Adrenal gland (tissue), 19 donors: ENCODE data around the gene MYPN. TPM values are rescaled to one million over a fixed set of nuclear protein-coding genes. Genes with fewer than 3 reads are reported as not detected.

Source experiments
- DNase-seq, 7 donors: peaks; one replicate each; pipeline ENCODE4 v3.0.0-alpha.2; 2019 to 2020
- H3K27ac ChIP-seq, 5 donors: fragments of 200-600 bp; sonication (generic) in 4 of 5; 1 replicate in 3 of 5; 2 replicates in 2 of 5; pipeline versions ENCODE4 v1.5.1 to v1.8.0; 2016 to 2020; ENCODE audit warnings: mild to moderate bottlenecking in 1 of 5
- H3K27me3 ChIP-seq: fragments of 200-600 bp; 2 replicates; pipeline ENCODE4 v1.8.0; 2021
- H3K36me3 ChIP-seq, 2 donors: fragments of 200-600 bp; replicated peaks in 1 of 2; 1 replicate in 1 of 2; 2 replicates in 1 of 2; pipeline versions ENCODE4 v1.5.1 to v1.8.0; 2018 to 2022
- H3K4me1 ChIP-seq, 2 donors: fragments of 200-600 bp; replicated peaks in 1 of 2; 1 replicate in 1 of 2; 2 replicates in 1 of 2; pipeline versions ENCODE4 v1.5.1 to v1.8.0; 2018 to 2021
- H3K4me3 ChIP-seq, 4 donors: fragments of 200-600 bp; sonication (generic) in 3 of 4; one replicate each; pipeline ENCODE4 v1.5.1; 2016 to 2018
- H3K9me3 ChIP-seq, 3 donors: fragments of 200-600 bp; sonication (generic) in 1 of 3; replicated peaks in 1 of 3; 1 replicate in 2 of 3; 2 replicates in 1 of 3; pipeline versions ENCODE4 v1.5.1 to v1.8.0; 2016 to 2021
- POLR2A ChIP-seq, 2 donors: fragments of 450-650 bp; IDR thresholded peaks; one replicate each; pipeline ENCODE4 v1.6.1; 2017; ENCODE audit warnings: antibody characterized with exemption in 2 of 2, mild to moderate bottlenecking in 2 of 2, moderate library complexity in 1 of 2
- WGBS, 4 donors: extraction: QIAGEN DNeasy Blood & Tissue Kit in 2 of 4; methylation state at CpG; one replicate each; pipeline versions ENCODE4 v1.1.5 to v1.1.7; 2013 to 2017; 5-methylcytosine and 5-hydroxymethylcytosine counted together
- intact Hi-C, 2 donors: fragments of 100-400 bp; cut with DNase I; formaldehyde crosslinking; loops; one replicate each; pipeline versions ENCODE4 v1.14.1 to v1.15.0; 2022 to 2023
- long read RNA-seq, 10 donors: library from polyadenylated mRNA in 3 of 10; unstranded in 2 of 10; stranded (forward) in 1 of 10; transcript quantifications; one replicate each; pipeline ENCODE4 v2.0.0 and lab custom pipeline, GENCODE V29; 2021 to 2026
- polyA plus RNA-seq, 3 donors: library from polyadenylated mRNA; stranded (reverse); fragments of 200-250 nt in 2 of 3; fragments of 350-450 nt in 1 of 3; fragmentation: Illumina TruSeq in 1 of 3; extraction: RNeasy Lipid Tissue Mini Kit (QIAGEN cat#74804) in 1 of 3; gene quantifications; one replicate each; pipeline ENCODE4 v1.2.3, GENCODE V29; 2013 to 2014
- total RNA-seq, 9 donors: library from RNA; depleted of rRNA in 4 of 9; stranded (reverse); fragments of >200 nt in 4 of 9; fragments of 120-200 nt in 1 of 9; fragmentation: NEBNext Ultra II Directional in 1 of 9; extraction: Animal tissue kit (Norgen Biotek cat#: 25700) in 1 of 9; gene quantifications; one replicate each; pipeline versions ENCODE4 v1.1.0 to v1.2.4, GENCODE V29; 2013 to 2023
- TF ChIP-seq, protein P1 (sequence below), 6 experiments: fragments of 450-650 bp in 4 of 6; fragments of 200-600 bp in 2 of 6; sonication (generic) in 1 of 6; IDR thresholded peaks; 1 replicate in 5 of 6; 2 replicates in 1 of 6; pipeline versions ENCODE4 v1.5.1 to v1.8.0; 2016 to 2021; ENCODE audit warnings: antibody characterized with exemption in 6 of 6, mild to moderate bottlenecking in 2 of 6, moderate library complexity in 1 of 6
- donor health status: healthy with polysubstance abuse.
- donor health status: Bipolar disorder and iron deficiency.
- donor health status: DM: yes; HTN: yes; CAD: no.
- donor health status: DM: no; HTN: no; CAD: no.
- donor health status: DM: no; HTN: no; CAD: no.
- donor health status: DM: yes; HTN: yes; CAD: no.

Gene MYPN, protein sequence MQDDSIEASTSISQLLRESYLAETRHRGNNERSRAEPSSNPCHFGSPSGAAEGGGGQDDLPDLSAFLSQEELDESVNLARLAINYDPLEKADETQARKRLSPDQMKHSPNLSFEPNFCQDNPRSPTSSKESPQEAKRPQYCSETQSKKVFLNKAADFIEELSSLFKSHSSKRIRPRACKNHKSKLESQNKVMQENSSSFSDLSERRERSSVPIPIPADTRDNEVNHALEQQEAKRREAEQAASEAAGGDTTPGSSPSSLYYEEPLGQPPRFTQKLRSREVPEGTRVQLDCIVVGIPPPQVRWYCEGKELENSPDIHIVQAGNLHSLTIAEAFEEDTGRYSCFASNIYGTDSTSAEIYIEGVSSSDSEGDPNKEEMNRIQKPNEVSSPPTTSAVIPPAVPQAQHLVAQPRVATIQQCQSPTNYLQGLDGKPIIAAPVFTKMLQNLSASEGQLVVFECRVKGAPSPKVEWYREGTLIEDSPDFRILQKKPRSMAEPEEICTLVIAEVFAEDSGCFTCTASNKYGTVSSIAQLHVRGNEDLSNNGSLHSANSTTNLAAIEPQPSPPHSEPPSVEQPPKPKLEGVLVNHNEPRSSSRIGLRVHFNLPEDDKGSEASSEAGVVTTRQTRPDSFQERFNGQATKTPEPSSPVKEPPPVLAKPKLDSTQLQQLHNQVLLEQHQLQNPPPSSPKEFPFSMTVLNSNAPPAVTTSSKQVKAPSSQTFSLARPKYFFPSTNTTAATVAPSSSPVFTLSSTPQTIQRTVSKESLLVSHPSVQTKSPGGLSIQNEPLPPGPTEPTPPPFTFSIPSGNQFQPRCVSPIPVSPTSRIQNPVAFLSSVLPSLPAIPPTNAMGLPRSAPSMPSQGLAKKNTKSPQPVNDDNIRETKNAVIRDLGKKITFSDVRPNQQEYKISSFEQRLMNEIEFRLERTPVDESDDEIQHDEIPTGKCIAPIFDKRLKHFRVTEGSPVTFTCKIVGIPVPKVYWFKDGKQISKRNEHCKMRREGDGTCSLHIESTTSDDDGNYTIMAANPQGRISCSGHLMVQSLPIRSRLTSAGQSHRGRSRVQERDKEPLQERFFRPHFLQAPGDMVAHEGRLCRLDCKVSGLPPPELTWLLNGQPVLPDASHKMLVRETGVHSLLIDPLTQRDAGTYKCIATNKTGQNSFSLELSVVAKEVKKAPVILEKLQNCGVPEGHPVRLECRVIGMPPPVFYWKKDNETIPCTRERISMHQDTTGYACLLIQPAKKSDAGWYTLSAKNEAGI (N-terminal part only)
- 1 to 10 TPM in 1 of 9 donors, under 1 TPM in 6, not detected in 2; 0.10 to 1.9 (median 0.29) TPM for total RNA-seq
- under 1 TPM; 0.24 to 0.79 (median 0.34) TPM for polyA plus RNA-seq
- long read RNA-seq, donor 1, result 0 reads
- long read RNA-seq, donor 2, result 0 reads
- long read RNA-seq, donor 3, result 0 reads
- long read RNA-seq, donor 4, partial matches to known transcripts, result 0 of 1 reads
- long read RNA-seq, donor 4, other reads (novel, unspliced or antisense), result 1 of 1 reads
- long read RNA-seq, donor 5, result 0 reads
- long read RNA-seq, donor 6, result 0 reads
- long read RNA-seq, donor 7, result 0 reads
- long read RNA-seq, donor 8, result 0 reads
- long read RNA-seq, donor 9, result 0 reads
- long read RNA-seq, donor 10, result 0 reads

DNA sequence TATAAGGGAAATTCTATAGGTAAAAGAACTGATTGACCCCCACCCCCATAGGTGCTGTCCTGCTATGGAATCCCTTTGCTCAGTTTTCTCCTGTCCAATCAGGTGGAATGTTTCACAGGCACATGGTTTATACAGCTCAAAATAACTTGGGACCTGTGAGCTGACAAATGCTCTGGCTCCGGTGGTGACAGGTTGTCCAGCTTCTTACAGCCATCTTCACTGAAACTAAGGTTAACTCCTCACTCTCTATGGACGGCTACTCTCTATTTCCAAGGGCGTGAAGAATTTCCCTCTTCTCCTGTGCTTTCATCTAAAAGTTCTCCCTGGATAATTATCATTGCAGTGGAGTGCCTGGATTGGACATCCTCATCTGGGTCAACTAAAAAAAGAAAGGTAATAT, at the start of gene MYPN:
Gene MYPN, plus strand, starts transcription at position 158 of the 400 bp plus-strand sequence. CDS start 11,951 bp downstream, outside the sequence.
- TF ChIP-seq, protein P1, sequence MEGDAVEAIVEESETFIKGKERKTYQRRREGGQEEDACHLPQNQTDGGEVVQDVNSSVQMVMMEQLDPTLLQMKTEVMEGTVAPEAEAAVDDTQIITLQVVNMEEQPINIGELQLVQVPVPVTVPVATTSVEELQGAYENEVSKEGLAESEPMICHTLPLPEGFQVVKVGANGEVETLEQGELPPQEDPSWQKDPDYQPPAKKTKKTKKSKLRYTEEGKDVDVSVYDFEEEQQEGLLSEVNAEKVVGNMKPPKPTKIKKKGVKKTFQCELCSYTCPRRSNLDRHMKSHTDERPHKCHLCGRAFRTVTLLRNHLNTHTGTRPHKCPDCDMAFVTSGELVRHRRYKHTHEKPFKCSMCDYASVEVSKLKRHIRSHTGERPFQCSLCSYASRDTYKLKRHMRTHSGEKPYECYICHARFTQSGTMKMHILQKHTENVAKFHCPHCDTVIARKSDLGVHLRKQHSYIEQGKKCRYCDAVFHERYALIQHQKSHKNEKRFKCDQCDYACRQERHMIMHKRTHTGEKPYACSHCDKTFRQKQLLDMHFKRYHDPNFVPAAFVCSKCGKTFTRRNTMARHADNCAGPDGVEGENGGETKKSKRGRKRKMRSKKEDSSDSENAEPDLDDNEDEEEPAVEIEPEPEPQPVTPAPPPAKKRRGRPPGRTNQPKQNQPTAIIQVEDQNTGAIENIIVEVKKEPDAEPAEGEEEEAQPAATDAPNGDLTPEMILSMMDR (IDR thresholded peaks at IDR 0.05), result no peak
- TF ChIP-seq POLR2A (IDR thresholded peaks at IDR 0.05), result no peak
- DNase-seq, result no peak
- H3K9me3 ChIP-seq, result no peaks in the 10 kb centered on the region
- no peaks in the 10 kb centered on the region for H3K36me3 ChIP-seq
- 75 to 79% (median 77%) methylated on average over 3 of the region's 3 CpGs for WGBS, 4 donors
- intact Hi-C loops, result no loop called here
- no peak within 1 kb of the TSS for H3K27ac ChIP-seq
- H3K4me1 ChIP-seq, result no peaks in the 10 kb centered on the region
- H3K4me3 ChIP-seq, result no peak within 1 kb of the TSS
- no peaks in the 10 kb centered on the region for H3K27me3 ChIP-seq

DNA sequence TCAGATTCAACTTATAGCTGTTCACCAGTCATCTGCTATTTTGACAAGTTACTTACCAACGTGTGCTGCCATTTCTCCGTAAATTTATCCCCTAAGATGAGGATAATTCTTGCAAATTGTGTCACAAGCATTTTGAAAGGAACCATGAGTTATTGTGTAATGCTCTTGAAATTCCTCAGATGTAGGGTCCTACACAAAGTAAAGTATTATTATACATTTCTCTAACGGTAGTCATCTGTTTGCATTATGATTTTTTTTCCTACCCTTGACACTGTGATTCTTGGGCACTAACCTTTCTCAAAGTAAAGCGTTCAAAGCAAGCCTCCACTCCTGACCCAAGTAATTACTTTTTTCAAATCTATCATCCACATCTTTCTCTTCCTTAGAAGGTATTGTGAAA, 42.3 kb upstream of the MYPN start:
- H3K9me3 ChIP-seq, result no peaks in the 10 kb centered on the region
- no peak overlapping the region for H3K27ac ChIP-seq
- DNase-seq, result no peak
- H3K4me1 ChIP-seq, result peaks cover 2 to 19% of the 10 kb centered on the region in 2 donors
- H3K27me3 ChIP-seq, result no peaks in the 10 kb centered on the region
- intact Hi-C loops, result no loop called here
- no peak overlapping the region for H3K4me3 ChIP-seq
- 69 to 77% (median 74%) methylated on average over 4 of the region's 4 CpGs for WGBS, 4 donors
- peaks cover 0 to 19% of the 10 kb centered on the region in 2 donors for H3K36me3 ChIP-seq
- no peak for TF ChIP-seq POLR2A (IDR thresholded peaks at IDR 0.05)
- TF ChIP-seq, protein P1 (IDR thresholded peaks at IDR 0.05), result no peak

DNA sequence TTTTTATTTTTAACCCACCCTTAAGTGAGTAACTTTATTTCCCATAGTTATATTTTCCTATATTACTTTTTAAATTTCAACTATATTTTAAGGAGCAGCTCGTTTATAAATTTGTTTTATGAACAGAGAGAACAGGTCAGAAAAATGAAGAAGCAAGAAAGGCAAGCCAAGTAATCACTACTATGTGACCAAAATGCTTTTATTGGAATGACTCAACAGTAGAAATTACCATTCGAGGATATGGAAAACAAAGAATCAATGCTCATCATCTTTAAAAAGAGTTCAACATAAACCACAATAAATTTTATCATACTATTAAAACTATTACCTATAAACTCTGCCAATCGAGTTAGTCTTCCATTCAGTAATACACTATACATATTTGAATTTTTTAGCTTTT, 41.8 kb upstream of the MYPN start:
- Histone ChIP-seq H3K27me3 (no peaks in the 10 kb centered on the region), H3K4me1 (peaks cover 5 to 24% of the 10 kb centered on the region in 2 donors), H3K36me3 (peaks cover 0 to 19% of the 10 kb centered on the region in 2 donors), H3K9me3 (no peaks in the 10 kb centered on the region), H3K27ac (no peak overlapping the region), H3K4me3 (no peak overlapping the region)
- no peak for DNase-seq
- 79 to 84% (median 80%) methylated on average over 3 of the region's 3 CpGs for WGBS, 4 donors
- intact Hi-C loops, result no loop called here
- TF ChIP-seq POLR2A (IDR thresholded peaks at IDR 0.05), result no peak
- TF ChIP-seq, protein P1 (IDR thresholded peaks at IDR 0.05), result no peak
